HepG2 (cell line): ENCODE measurements around the gene MMP24OS. TPM values are rescaled to one million over a fixed set of nuclear protein-coding genes. Genes with fewer than 3 reads are reported as not detected.

ENCODE experiments used
- ERF ChIP-seq: IDR thresholded peaks from 2 replicates; pipeline ENCODE4 v1.6.1; 2018; ENCODE audit warnings: missing biosample characterization, missing genetic modification reagents
- GTF2F1 ChIP-seq: fragments of 150-350 bp; IDR thresholded peaks from 2 replicates; pipeline ENCODE4 v1.6.1; 2014; ENCODE audit warnings: low read length
- MIER2 ChIP-seq: IDR thresholded peaks from 2 replicates; pipeline ENCODE4 v1.6.1; 2016; ENCODE audit warnings: missing biosample characterization, missing genetic modification reagents
- MNT ChIP-seq: fragments of 450-650 bp; IDR thresholded peaks from 2 replicates; pipeline ENCODE4 v1.6.1; 2016
- NFE2L1 ChIP-seq: sonication (generic); formaldehyde crosslinking; IDR thresholded peaks from 2 replicates; pipeline ENCODE4 v1.4.0; 2020; ENCODE audit warnings: missing genetic modification reagents, mild to moderate bottlenecking, borderline replicate concordance
- RARG ChIP-seq: sonication (generic); formaldehyde crosslinking; IDR thresholded peaks from 2 replicates; pipeline ENCODE4 v1.4.0; 2020; ENCODE audit warnings: low read depth, mild to moderate bottlenecking, missing genetic modification reagents
- TAF1 ChIP-seq: sonication (generic); formaldehyde crosslinking; IDR thresholded peaks from 2 replicates; pipeline ENCODE4 v1.4.0; 2020; ENCODE audit warnings: missing genetic modification reagents
- THRA ChIP-seq: sonication (generic); formaldehyde crosslinking; IDR thresholded peaks from 2 replicates; pipeline ENCODE4 v1.4.0; 2020; ENCODE audit warnings: missing genetic modification reagents, borderline replicate concordance
- ZFP36 ChIP-seq: fragments of 150-350 bp; IDR thresholded peaks from 2 replicates; pipeline ENCODE4 v1.6.1; 2018; ENCODE audit warnings: borderline replicate concordance, low read length, low read depth; ENCODE audit not compliant: partially characterized antibody
- ZFP82 ChIP-seq: sonication (generic); formaldehyde crosslinking; IDR thresholded peaks from 2 replicates; pipeline ENCODE4 v1.5.1; 2020; ENCODE audit warnings: mild to moderate bottlenecking, missing genetic modification reagents, borderline replicate concordance
- ZNF205 ChIP-seq: IDR thresholded peaks from 2 replicates; pipeline ENCODE4 v1.6.1; 2018; ENCODE audit warnings: missing biosample characterization, missing genetic modification reagents
- ZNF276 ChIP-seq: sonication (generic); formaldehyde crosslinking; IDR thresholded peaks from 2 replicates; pipeline ENCODE4 v1.4.0; 2020; ENCODE audit warnings: mild to moderate bottlenecking, low read depth, missing genetic modification reagents
- ZNF280B ChIP-seq: sonication (generic); formaldehyde crosslinking; IDR thresholded peaks from 2 replicates; pipeline ENCODE4 v1.5.0; 2020; ENCODE audit warnings: missing genetic modification reagents, mild to moderate bottlenecking, borderline replicate concordance
- ZNF280D ChIP-seq: sonication (generic); formaldehyde crosslinking; IDR thresholded peaks from 2 replicates; pipeline ENCODE4 v1.5.1; 2020; ENCODE audit warnings: mild to moderate bottlenecking, missing genetic modification reagents
- ZNF605 ChIP-seq: sonication (generic); formaldehyde crosslinking; IDR thresholded peaks from 2 replicates; pipeline ENCODE4 v1.8.0; 2022; ENCODE audit warnings: mild to moderate bottlenecking, missing genetic modification reagents
- ZNF607 ChIP-seq: sonication (generic); formaldehyde crosslinking; IDR thresholded peaks from 2 replicates; pipeline ENCODE4 v1.5.1; 2020; ENCODE audit warnings: missing genetic modification reagents, mild to moderate bottlenecking, borderline replicate concordance
- ZNF629 ChIP-seq: sonication (generic); formaldehyde crosslinking; conservative IDR thresholded peaks from 2 replicates; pipeline ENCODE4 v1.5.0; 2020; ENCODE audit warnings: missing genetic modification reagents
- ZNF775 ChIP-seq: sonication (generic); formaldehyde crosslinking; IDR thresholded peaks from 2 replicates; pipeline ENCODE4 v1.4.0; 2020; ENCODE audit warnings: missing genetic modification reagents, mild to moderate bottlenecking, moderate library complexity, borderline replicate concordance
- ZNF839 ChIP-seq: sonication (generic); formaldehyde crosslinking; IDR thresholded peaks from 2 replicates; pipeline ENCODE4 v1.4.0; 2020; ENCODE audit warnings: missing genetic modification reagents, mild to moderate bottlenecking, borderline replicate concordance
- polyA plus RNA-seq, 8 experiments: library from polyadenylated mRNA; depleted of rRNA in 3 of 8; stranded (reverse) in 7 of 8; unstranded in 1 of 8; fragments of >200 nt; fragmentation: Illumina TruSeq in 4 of 8; extraction: Trizol in 4 of 8; gene quantifications; 2 replicates each; pipeline versions ENCODE4 v1.2.1 to v1.2.3, GENCODE V29; 2011 to 2016; ENCODE audit warnings: low read depth in 4 of 8, missing spikeins in 1 of 8, mixed read lengths in 1 of 8; ENCODE audit not compliant: insufficient read depth in 1 of 8
- total RNA-seq, 5 experiments: library from RNA; depleted of rRNA; stranded (reverse); fragments of >200 nt; fragmentation: Illumina TruSeq; extraction: Trizol; gene quantifications; 2 replicates each; pipeline ENCODE4 v1.2.3, GENCODE V29; 2016; ENCODE audit warnings: low read depth in 1 of 5

MMP24OS gene
- total and polyA plus RNA-seq, 2 of the 13 experiments (the other 11 are each of a cell fraction or from before 2014, with no cell fraction given), result 6.0 to 8.5 TPM

GRCh38 chr20:35303735-35304491 is 26.0 kb upstream of the MMP24OS start (continued):
- TF ChIP-seq MNT (no peak), ZNF629 (peak; percentile 47), TAF1 (no peak), ERF (CRISPR knock-in tag) (peak; percentile 97), ZNF775 (no peak), MIER2 (CRISPR knock-in tag) (peak; percentile 83; the same call in 1 of the 2 replicates), THRA (CRISPR knock-in tag) (peak; percentile 71), ZNF839 (CRISPR knock-in tag) (no peak), ZNF280B (peak; percentile 95), RARG (CRISPR knock-in tag) (no peak), ZNF276 (no peak), ZNF607 (CRISPR knock-in tag) (no peak), ZNF280D (0 out of 2 replicates have a peak, but pooled peaks have one; percentile 54), ZNF205 (peak; percentile 90), ZNF605 (CRISPR knock-in tag) (peak; percentile 89; the same call in 1 of the 2 replicates), GTF2F1 (0 out of 2 replicates have a peak, but pooled peaks have one; percentile 51), ZFP82 (CRISPR knock-in tag) (no peak), NFE2L1 (CRISPR knock-in tag) (no peak), ZFP36 (no peak)
